Islet precursor cell (in vitro differentiated cells): ENCODE data around the gene KANK2.

Experiments
- DNase-seq: peaks from one replicate; pipeline ENCODE4 v3.0.0-alpha.2; 2018

KANK2 gene

DNA sequence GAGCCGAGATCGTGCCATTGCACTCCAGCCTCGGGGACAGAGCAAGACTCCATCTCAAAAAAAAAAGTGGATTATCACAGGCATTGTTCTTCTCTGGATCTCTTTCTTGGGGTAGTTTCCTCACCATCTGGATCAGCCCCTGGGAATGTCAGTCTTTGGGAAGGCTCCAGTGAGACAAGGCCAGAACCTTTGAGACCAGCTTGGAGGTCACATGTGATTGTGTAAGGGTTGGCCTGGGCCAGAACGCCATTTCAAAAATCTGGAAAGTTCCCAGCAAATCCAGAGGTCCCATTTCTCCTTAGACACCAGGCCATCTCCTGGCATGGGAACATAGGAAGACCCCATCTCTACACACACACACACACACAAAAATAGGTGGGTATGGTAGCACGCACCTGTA lies 27.8 kb upstream of the KANK2 start:
- no peak for DNase-seq

- DNase-seq: no peak
Measured at GRCh38 chr19:11224429-11224828, 27.1 kb upstream of the KANK2 start.

DNA sequence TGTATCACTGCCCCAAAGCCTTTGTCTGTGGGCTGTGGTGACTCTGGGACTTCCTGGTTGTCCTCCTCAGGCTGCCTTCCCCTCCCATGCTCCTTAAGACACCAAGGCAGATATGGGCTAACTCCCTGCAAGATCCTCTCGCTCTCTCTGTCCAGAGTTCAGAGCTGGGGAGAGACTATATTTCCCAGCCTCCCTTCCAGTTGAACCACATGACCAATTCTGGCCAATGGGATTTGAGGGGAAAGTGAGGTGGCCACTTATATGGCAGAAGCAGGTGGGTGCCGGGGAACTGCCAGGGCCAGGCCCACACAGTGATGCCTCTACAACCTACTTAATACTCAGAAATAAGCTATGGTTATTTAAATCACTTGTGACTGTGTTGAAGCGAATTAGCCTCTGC lies 25.9 kb upstream of the KANK2 start:
- no peak for DNase-seq

GRCh38 chr19:11221082-11221598 lies 23.8 kb upstream of the KANK2 start:
- DNase-seq: no peak

DNA sequence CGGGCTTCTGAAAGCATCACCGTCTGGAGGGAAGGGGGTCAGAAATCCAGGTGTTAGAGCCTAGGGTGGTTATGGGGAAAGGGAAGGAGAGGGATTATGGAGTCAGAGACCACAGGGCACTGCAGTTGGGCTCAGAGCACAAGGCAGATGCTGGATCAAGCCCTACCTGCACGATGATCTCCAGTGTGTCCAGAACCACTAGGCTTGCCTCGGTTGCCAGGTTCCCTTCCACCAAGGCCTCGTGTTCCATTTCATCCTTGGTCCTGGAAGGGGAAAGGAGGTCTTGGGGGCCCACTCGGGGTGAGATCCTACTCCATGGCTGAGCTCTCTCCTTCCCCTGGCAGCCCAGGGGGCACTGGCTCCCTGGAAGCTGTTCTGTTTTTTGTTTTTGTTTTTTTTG lies 17.0 kb upstream of the KANK2 start:
- no peak for DNase-seq

- DNase-seq: no peak
Measured at GRCh38 chr19:11210656-11210928, 13.2 kb upstream of the KANK2 start.

DNA sequence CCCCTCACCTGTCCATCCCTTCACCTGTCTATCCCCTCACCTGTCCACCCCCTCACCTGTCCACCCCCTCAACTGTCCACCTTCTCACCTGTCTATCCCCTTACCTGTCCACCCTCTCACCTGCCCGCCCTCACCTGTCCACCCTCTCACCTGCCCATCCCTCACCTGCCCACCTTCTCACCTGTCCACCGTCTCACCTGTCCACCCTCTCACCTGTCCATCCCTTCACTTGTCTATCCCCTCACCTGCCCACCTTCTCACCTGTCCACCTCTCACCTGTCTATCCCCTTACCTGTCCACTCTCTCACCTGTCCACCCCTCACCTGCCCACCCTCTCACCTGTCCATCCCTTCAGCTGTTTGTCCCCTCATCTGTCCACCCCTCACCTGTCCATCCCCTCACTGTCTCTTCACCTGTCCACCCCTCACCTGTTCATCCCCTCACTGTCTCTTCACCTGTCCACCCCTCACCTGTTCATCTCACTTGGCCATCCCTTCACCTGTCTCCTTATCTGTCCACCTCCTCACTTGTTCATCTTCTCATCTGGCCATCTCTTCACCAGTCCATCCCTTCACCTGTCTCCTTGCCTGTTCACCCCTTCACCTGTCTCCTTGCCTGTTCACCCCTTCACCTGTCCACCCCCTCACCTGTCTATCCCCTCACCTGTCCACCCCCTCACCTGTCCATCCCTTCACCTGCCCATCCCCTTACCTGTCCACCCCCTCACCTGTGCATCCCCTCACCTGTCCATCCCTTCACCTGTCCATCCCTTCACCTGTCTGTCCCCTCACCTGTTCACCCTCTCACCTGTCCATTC lies 12.7 kb upstream of the KANK2 start:
- DNase-seq: no peak

DNA sequence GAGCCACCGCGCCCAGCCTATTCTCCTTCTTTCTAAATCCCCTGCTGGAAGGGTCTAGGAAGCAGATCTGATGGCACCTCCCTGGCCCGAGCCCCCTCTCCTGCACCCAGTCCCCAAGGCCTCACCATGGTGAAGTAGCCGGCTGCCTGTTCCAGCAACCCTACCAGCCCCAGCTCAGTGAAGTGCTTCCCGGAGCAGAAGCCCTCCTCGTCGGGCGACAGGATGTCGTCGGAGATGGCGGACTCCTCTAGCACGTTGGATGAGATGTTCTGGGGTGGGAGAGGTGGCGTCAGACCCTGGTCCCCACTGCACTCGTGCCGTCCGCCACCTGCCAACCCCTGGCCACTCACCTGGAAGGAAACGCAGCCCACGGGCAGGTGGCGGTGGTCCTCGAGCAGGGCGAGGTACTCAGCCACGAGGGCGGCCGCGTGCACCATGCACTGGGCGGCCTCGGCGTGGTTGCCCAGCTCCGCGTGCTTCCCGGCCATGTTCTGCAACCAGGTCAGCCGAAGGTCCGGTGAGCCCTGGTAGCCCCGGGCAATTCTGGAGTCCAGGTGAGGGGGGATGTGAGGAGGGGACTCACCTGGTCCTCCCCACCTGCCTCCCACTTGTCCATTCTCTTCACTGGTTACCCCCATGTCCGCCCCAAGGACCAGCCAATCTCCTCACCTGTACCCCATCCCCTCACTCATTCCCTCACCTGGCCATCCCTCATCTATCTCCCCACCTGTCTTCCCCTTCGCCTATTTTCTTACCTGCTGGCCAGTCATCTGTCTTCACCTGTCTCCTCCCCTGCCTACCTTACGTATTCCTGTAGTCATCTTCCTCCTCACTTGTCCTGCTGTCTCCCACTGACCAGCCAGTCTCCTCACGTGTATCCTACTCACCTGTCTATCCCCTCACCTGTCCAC lies 11.5 kb upstream of the KANK2 start:
- DNase-seq: no peak

- DNase-seq: no peak
Measured at GRCh38 chr19:11205939-11206570, 8.7 kb upstream of the KANK2 start.

DNA sequence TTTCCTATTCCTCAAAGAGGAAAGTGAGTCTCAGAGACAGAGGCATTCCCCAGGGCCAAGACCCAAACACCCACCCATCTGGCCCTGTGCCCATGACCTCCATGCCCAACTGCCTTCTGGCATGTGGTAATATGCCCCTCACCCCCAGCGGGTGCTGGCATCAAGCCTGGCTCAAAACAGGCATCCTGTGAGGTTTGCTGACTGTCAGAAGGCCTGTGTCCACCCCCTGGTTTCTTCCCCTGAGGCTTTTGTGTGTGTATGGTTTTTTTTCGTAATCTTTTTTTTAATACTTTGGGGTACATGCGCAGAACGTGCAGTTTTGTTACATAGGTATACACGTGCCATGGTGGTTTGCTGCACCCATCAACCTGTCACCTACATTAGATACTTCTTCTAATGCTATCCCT lies 7.6 kb upstream of the KANK2 start:
- no peak for DNase-seq

DNA sequence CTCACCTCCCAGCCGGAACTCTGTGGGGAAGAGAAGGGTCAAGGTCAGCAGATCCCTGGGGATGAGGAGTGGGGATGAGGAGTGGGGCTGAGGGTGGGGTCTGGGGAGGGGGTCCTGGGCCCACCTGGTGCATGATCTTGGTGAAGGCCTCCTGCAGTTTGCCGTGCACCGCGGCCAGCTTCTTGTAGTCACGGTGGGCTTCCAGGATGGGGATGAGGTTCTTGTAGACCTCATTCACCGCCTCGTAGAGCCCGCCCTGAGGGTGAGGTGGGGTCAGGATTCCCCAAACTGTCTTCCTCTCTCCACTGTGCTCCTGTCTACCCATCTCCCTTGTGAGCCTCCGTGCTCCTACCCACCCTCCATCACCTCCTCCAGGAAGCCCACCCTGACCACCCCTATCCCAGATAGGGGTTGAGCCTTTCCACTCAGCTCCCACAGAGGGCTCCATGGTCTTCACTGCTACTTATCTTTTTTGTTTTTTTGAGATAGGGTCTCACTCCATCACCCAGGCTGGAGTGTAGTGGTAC lies 6.8 kb upstream of the KANK2 start:
- DNase-seq: no peak

- DNase-seq: peak; percentile 86
Measured at GRCh38 chr19:11203194-11204075, 6.1 kb upstream of the KANK2 start.

GRCh38 chr19:11202488-11203193 lies 5.3 kb upstream of the KANK2 start:
- no peak for DNase-seq

DNA sequence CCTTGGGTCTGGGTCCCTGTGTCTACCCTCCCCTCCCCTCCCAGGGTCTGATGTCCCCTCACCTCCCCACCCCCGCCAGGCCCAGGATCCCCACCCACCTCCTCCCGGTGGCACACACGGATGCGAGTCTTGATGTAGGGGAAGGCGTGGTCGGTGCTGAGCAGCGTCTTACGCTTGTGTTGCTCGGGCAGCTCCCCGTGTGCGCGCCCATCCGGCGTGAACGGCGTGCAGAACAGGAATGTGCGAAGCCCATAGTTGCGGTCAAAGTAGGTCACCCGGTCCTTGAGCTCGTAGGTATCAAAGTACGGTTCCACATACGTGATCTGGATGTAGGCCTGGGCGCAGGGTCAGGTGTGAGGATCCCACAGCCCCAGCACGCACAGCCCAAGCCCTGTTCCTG lies 4.4 kb upstream of the KANK2 start:
- no peak for DNase-seq

DNA sequence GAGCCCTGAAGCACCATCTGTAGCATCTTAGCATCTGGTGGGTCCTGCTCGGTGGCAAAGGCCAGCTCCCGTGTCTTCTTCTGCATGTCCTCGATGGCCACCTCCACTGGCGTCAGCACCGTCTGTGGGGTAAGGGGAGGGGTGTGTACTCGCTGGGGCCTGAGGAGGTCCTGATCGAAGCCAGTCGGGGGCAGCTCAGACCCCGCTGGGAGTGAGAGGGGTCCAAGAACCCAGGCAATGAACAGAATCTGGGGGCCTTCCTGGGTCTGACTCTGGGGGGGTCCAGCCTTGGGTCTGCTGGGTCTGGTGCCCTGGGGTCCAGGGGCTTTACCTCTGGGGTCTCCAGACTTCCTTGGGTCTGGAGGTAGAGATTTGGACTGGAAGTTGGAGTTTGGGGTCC lies 3.6 kb upstream of the KANK2 start:
- no peak for DNase-seq

- DNase-seq: no peak
Measured at GRCh38 chr19:11200015-11200574, 2.8 kb upstream of the KANK2 start.

GRCh38 chr19:11199517-11199916 lies 2.2 kb upstream of the KANK2 start:
- no peak for DNase-seq

- DNase-seq: peak; percentile 53
Measured at GRCh38 chr19:11198769-11199424, 1.6 kb upstream of the KANK2 start.

DNA sequence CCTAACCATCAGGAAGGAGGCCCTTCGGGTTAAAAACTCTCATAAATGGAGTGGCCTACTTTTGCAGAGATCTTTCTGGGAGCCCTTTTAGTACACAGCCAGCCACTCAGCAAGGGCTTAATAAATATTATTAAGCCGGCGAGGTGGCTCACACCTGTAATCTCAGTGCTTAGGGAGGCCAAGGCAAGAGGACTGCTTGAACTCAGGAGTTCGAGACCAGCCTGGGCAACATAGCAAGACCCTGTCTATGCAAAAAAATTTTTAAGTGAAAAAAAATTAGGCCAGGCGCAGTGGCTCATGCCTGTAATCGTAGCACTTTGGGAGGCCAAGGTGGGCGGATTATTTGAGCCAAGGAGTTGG lies 810 bp upstream of the KANK2 start:
- DNase-seq: no peak

GRCh38 chr19:11196406-11197287 lies 698 bp downstream of the KANK2 start:
- peak; percentile 72 for DNase-seq
